HG02973 (cell line): ENCODE results near the gene AKR1C8.
"Not testable (repeated sequence)": the region's sequence is repeated elsewhere in the genome, so short reads cannot be mapped to it uniquely, and the experiment has no call there.

ENCODE experiments used
- ATAC-seq: cut with Tn5 transposase; IDR thresholded peaks from one replicate; pipeline ENCODE4 v1.9.1; 2021; ENCODE audit warnings: moderate library complexity; ENCODE audit not compliant: unreplicated experiment

Gene AKR1C8

GRCh38 chr10:5168897-5169420, 16.0 kb downstream of the AKR1C8 start:
- ATAC-seq: no peak

GRCh38 chr10:5165738-5166137, 19.2 kb downstream of the AKR1C8 start:
- no peak for ATAC-seq

DNA sequence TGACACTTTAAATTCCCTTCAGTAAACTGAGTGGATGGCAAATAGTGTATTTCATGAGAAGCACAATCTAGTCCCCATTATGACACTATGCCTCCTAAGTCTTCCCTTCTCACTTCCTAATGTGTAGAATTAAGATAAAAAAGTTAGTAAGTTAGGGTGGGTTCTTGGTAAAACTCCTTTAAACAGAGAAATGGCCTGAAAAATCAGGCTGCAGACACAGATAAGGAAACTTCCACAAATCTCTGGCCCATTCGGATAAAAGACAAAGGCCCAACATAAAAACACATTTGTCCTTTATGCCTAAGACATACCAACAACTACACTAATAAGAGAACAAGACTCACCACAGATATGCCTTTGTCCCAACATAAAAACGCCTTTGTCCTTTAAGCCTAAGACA, 21.5 kb downstream of the AKR1C8 start:
- ATAC-seq: no peak

GRCh38 chr10:5159126-5159525, 25.8 kb downstream of the AKR1C8 start:
- ATAC-seq: no peak

DNA sequence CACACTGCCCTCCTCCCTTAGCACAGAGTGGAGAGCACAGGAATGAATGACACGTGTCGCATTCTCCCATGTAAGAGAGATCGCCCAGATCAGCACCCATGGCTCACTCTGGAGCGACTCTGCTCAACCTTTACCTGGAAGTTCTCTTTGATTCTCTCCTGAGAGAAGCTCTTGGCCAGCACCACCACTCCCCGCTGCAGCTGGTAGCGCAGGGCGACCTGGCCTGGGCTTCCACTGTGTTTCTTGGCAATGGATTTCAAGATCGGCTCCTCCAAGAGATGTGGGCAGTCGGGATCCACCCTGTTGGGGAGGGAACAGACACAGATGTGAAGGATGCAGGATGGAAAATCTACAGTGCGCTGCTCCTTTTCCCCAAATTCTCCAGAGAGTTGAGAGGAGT, 27.4 kb downstream of the AKR1C8 start:
- no peak for ATAC-seq

DNA sequence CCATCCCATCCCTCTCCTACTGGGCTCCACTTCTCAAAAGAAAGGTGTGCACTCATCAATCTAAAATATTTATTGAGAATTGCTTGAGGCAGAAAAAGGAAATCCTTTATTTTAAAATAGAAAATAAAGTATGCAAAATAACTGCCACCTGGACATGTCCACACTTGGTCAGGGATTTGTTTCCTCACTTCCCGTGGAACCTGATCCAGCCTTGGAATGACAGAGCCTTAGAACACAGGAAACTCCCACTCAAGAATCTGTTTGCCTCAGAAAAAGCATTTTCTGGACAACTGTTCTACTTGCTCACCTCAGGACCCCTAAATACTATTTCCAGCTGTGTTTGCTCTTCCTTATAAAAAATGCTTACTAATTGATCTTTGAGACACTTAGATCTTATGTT, 29.0 kb downstream of the AKR1C8 start:
- no peak for ATAC-seq

DNA sequence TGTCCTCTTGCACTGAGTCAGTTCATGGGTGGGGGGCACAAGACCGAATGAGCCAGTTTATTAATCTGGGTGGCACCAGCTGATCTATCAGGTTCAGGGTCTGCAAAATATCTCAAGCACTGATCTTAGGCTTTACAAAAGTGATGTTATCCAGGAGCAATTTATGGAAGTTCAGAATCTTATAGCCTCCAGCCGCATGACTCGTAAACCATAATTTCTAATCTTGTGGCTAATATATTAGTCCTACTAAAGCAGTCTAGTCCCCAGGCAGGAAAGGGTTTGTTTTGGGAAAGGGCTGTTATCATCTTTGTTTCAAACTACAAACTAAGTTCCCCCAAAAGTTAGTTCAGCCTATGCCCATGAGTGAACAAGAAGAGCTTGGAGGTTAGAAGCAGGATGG, 33.9 kb downstream of the AKR1C8 start:
- no peak for ATAC-seq

GRCh38 chr10:5148678-5149032, 36.3 kb downstream of the AKR1C8 start:
- no peak for ATAC-seq

GRCh38 chr10:5147981-5148677, 36.8 kb downstream of the AKR1C8 start:
- no peak for ATAC-seq

GRCh38 chr10:5147255-5147980, 37.5 kb downstream of the AKR1C8 start:
- ATAC-seq: no peak

DNA sequence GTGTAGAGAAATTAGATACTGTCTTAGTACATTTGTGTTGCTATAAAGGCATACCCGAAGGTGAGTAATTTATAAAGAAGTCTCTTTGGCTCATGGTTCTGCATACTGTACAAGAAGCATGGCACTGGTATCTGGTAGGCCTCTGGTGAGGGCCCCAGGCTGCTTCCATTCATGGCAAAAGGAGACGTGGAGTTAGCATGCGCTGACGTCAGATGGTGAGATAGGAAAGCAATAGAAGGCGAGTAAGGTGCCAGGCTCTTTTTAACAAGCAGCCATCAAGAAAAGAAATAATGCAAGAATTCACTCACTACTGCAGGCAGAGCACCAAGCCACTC, 38.1 kb downstream of the AKR1C8 start:
- ATAC-seq: no peak

DNA sequence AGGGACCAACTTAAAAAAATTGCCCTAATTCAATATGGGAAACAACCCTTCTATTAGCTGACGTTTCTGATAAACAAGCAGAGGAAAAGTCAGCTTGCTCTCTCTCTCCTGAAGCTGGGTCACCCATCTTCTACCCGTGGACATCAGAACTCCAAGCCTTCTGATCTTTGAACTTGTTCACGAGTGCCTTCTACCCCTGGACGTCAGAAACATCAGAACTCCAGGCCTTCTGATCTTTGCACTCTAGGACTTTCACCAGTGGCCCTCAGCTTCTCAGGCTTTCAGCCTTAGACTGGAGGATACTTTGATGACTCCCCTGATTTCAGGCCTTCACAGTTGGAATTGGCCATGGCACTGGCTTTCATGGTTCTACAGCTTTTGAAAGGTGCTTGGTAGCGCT, 41.8 kb downstream of the AKR1C8 start:
- no peak for ATAC-seq

DNA sequence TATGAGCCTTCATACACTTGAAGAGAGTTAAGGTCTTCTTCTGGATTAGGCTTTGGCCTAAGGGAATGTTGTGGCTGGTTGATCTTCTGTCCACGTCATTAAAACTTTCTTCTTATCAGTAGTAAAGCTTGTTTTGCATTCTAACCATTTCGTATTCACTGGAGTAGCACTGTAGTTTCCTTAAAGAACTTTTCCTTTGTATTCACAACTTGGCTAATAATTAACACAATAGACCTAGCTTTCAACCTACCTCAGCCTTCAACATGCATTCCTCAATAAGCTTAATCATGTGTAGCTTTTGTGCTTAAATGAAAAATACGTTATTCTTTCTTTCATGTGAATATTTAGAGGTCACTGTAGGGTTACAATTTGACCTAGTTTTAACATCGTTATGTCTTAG, 42.8 kb downstream of the AKR1C8 start:
- ATAC-seq: no peak

- not testable (repeated sequence) for ATAC-seq
Observed at GRCh38 chr10:5137699-5138098, 47.3 kb downstream of the AKR1C8 start.

DNA sequence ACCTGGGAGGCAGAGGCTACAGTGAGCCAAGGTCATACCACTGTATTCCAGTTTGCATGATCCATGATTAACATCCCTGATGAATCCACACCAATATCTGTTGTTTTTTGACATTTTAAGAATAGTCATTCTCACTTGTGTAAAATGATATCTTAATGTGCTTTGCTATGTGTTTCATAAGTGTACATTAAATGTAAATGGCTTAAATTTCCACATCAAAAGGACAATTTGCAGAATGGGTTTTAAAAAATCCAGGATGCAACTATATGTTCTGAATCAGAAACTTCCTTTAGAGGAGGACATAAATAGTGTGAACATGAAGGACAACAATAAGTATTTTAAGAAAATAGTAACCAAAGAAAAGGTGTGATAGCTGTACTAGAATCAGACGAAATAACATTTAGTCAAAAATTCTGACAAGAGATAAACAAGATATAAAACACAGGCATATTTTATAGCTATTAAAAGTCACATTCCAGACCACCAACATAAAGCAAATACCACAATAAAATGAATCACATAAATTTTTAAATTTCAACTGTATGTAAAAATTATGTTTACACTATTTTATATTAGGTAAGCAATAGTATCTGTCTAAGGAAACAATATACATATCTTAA, 48.4 kb downstream of the AKR1C8 start:
- no peak for ATAC-seq

DNA sequence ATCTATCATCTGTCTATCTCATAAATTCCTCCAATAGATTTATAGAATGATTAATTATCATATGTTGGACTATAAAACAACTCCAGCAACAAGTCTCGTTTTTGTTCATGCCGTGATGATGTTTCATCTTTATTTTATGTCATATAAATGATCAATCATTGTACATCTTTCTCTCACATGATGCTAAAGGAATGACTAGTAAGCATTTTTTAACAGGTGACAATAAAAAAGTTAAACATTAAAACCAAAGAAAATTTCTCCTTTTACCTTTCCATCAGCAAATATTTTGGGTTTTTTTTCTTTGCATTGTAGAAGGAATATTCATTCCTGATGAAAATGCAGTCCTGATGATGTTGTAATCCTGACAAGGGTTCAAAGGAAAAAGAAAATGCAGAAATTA, 49.4 kb downstream of the AKR1C8 start:
- ATAC-seq: no peak

GRCh38 chr10:5125315-5126044, 59.5 kb downstream of the AKR1C8 start:
- no peak for ATAC-seq

DNA sequence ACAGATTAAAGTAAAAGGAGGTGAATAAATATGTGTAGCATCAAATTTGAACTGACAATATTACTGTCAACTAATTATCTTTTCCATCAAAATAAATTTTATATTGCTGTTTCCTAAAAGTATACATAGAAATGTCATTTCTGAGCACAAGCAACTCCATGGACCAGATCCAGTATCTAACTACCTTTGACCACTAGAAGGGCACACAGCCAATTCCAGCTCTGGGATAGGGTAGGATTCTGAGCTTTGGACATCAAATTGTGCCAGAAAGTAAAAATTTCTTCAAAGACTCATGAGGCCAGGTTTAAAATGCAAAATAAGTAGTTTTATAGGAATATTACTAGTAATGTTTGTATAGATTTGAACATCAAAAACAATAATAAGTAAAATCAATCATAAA, 61.1 kb downstream of the AKR1C8 start:
- no peak for ATAC-seq

GRCh38 chr10:5119997-5120396, 65.0 kb downstream of the AKR1C8 start:
- ATAC-seq: not testable (repeated sequence)

DNA sequence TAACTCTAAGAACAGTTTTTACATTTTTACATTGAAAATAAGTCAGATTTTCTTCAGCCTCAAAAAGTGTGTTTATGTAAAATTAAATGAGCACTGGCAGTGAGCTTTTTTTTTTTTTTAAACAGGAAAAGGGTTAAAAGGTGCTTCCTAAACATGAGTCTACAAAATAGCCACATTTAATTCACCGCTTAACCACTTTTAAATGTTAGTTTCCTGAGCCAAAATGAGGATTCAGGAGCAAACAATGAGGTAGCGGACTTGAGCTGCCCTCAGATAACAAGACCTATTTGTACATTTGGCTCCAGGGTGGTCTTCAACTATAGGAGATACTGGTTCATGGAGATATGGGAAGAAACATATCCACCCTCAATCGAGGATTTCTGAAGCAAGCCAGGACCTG, 67.9 kb downstream of the AKR1C8 start:
- no peak for ATAC-seq

- no peak for ATAC-seq
Observed at GRCh38 chr10:5116621-5117020, 68.3 kb downstream of the AKR1C8 start.

DNA sequence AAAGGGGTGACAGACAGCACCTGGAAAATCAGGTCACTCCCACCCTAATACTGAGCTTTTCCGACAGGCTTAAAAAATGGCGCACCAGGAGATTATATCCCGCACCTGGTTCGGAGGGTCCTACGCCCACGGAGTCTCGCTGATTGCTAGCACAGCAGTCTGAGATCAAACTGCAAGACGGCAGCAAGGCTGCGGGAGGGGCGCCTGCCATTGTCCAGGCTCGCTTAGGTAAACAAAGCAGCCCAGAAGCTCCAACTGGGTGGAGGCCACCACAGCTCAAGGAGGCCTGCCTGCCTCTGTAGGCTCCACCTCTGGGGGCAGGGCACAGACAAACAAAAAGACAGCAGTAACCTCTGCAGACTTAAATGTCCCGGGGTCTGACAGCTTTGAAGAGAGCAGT, 75.1 kb downstream of the AKR1C8 start:
- not testable (repeated sequence) for ATAC-seq
